Muscle of back (tissue), 11 donors: ENCODE data around the gene FAM181A. TPM values are rescaled to one million over a fixed set of nuclear protein-coding genes. Genes with fewer than 3 reads are reported as not detected.

Source experiments
- DNase-seq, 3 donors: peaks; one replicate each; pipeline versions ENCODE4 v3.0.0 to v3.0.0-alpha.2; 2013
- polyA plus RNA-seq, 10 donors: library from polyadenylated mRNA; unstranded; fragments of 120-200 nt; gene quantifications; one replicate each; pipeline ENCODE4 v1.2.1, GENCODE V29; 2013; ENCODE audit not compliant: insufficient read length in 10 of 10

Gene FAM181A
- polyA plus RNA-seq, 10 donors = 0.17 to 0.31 (median 0.24) TPM; not detected in 7

- no peak for DNase-seq
Observed at GRCh38 chr14:93903342-93904184, 23.6 kb upstream of the FAM181A start.

DNA sequence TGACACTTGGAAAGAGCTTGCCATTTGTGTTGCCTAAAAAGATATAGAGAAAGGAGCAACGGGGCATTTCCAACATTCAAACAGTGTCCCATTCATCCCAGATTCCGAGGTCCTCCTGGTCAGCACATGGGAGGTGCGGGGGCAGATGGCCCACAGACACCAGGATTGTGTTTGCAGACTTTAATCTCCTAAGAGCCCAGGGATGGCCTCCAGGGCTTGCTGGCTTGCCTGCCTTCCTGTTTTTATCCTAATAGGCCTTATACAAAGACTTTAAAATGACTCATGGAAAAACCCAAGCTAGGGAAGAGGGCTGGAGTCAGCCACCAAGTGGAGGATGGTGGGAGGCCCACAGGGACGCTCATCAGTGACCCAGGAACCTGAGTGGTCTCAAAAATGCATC is 21.5 kb upstream of the FAM181A start:
- DNase-seq = no peak

DNA sequence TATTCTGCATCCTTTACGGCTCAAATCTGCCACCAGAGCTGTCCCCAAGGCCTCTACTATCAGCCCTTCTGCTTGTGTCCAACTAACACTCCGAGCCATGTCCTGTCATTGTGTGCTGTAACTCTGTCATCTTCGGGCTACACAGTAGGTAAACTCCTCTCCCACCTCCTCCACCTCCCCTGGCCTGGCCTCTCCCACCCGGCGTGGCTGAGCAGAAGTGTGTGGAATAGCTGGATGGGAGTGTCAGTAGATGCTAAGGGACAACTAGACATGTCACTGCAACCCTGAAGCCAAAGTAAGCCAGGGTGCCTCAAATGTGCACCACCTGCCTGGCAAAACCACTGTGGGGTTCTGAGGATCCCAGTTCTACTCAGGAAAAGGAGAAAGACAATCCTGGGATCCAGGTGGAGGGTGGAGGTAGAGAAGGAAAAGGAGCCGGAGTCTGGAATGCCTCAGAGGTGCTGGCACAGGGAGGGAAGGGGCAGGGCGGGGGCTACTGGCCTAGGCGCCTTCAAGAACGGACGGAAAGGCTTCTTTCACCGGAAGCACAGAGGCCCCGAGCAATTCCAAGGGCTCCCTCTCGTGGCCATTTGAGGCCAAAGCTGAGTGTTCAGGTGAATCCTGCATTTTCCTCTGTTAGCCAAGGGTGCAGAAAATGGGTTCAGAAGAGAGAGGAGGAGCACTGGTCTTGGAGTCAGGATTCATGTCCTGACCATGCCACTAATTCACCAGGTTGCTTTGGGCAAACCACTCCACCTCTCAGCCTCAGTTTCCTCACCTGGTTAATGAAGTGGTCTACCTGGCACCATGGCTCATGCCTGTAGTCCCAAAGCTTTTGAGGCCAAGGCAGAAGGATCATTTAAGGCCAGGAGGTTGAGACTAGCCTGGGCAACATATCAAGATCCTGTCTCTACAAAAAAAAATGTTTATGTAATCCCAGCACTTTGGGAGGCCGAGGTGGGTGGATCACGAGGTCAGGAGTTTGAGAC is 20.5 kb upstream of the FAM181A start:
- DNase-seq = peak in 2 of 3 donors; percentile 22 to 35

DNA sequence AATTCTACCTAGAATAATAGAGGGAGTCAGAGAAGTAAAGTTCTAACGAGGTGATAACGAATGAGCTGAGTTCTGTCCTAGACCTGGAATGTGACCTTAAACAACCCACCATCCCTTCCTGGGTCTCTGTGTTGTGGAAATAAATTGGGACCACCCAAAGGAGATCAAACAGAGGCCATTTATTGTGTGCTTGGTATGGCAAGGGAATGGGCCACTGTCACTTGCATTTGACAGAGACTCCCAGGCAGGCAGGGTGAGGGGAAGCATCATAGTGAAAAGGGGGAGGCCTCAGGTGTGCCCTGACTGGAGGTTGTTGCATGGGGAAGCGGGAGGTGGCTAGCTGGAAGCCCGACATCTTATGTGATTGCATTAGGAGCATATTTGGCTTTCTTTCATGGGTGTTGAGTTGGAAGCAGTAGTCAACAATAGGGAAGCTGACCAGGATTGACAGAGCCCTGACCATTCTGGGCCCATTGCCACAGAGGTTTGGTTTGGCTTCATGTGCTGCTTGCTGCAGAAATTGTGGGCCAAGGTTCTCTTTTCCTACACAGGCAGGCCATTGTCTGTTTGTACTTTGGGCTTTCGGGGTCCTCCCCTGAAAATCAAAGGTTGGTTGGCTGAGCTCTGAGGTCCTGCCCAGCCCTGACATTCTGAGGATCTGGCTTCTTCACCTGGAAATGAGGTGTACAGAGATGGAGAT is 17.6 kb upstream of the FAM181A start:
- no peak for DNase-seq

GRCh38 chr14:93911975-93912615 is 15.0 kb upstream of the FAM181A start:
- DNase-seq = no peak

DNA sequence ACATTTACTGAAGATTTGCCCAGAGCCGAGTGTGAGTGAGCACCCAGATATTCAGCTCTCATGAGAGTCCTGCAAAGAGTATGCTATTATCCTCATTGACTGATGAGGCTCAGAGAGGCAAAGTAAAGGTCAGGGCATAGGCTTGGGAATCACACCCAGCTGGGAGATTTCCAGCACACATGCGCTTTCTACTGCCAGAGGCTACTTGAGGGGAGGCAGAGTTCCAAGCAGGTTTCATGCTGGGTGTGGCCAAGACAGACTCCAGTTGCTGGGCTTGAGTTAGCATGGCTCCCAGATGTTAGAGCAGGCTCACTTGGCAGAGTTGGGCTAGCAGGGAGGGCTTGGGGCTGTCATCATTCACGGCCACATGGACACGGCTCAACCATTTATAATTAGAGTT is 14.4 kb upstream of the FAM181A start:
- no peak for DNase-seq

GRCh38 chr14:93914278-93914677 is 12.9 kb upstream of the FAM181A start:
- DNase-seq = no peak

- DNase-seq = no peak
Observed at GRCh38 chr14:93915070-93915705, 12.0 kb upstream of the FAM181A start.

DNA sequence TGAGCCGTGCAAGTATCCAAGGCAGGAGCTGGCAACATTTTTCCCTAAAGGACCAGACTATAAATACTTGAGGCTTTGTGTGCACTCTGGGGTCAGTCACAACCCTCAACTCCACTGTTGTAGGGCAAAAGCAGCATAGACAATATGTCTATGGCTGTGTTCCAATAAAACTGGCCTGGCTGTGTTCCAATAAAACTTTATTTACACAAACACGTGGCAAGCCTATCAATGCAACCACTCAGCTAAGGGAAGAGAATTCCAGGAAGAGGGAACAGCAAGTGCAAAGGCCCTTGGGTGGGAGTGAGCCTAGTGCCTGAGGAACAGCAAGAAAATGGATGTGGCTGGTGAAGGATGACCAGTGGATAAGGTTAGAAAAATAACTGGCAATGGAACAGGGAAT is 11.3 kb upstream of the FAM181A start:
- no peak for DNase-seq

- DNase-seq = no peak
Observed at GRCh38 chr14:93916498-93916897, 10.6 kb upstream of the FAM181A start.

- no peak for DNase-seq
Observed at GRCh38 chr14:93917141-93917540, 10.0 kb upstream of the FAM181A start.

DNA sequence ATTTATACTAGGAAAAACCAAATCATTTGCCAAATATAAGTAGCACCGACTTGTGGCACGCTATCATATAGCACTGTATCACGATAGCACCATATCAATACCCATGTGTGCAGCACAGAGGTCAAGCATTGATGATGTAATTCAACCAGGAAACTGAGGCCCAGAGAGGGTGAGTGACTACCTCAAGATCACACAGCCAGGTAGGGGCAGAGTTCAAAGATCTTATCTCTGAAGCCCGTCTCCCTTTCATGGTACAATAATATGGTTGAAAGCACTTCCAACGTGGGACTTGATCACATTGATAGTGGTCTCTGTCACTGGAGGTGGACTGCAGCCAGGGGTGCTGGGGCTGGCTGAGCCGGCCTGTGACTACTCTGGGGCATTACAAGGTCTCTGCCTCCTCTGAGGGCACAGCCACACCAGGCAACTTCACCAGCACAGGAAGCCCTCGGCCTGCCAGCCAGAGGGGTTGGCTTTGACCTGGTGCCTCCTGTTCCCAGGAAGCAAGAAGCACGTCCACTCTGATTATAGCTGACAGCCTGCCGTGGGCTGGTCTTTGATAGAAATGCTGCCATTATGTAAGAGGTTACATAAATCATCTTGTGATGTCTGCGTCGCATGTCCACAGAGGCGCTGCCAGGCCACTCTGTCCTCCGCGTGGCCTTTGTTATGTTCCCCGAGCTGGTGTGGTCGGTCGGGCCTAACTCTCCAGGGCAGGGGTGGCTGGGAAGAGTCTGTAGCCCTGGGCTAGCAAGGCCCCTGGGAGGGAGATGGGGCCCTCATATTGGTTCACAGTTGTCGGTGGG is 5.9 kb upstream of the FAM181A start:
- no peak for DNase-seq

DNA sequence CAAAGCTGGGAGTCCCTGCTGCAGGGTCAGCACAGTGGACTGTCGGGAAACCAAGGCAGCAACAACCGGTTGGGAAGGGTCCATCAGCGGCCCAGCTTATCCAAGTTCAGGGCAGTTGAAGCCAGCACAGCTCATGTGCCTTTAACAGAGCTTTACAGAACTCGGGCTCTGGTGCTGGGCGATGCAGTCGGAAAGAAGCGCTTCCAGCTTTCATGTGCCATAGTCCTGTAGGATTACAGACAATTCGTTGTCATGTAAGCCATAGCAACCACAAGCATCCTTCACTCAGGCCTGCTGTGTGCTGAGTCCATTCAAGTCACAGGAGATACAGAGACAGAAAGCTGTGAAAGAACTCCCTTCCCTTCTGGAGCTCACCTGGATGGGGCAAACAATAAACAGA is 3.5 kb upstream of the FAM181A start:
- DNase-seq = no peak

GRCh38 chr14:93924592-93925355 is 2.4 kb upstream of the FAM181A start:
- DNase-seq = no peak

GRCh38 chr14:93925374-93925895 is 1.7 kb upstream of the FAM181A start:
- no peak for DNase-seq

DNA sequence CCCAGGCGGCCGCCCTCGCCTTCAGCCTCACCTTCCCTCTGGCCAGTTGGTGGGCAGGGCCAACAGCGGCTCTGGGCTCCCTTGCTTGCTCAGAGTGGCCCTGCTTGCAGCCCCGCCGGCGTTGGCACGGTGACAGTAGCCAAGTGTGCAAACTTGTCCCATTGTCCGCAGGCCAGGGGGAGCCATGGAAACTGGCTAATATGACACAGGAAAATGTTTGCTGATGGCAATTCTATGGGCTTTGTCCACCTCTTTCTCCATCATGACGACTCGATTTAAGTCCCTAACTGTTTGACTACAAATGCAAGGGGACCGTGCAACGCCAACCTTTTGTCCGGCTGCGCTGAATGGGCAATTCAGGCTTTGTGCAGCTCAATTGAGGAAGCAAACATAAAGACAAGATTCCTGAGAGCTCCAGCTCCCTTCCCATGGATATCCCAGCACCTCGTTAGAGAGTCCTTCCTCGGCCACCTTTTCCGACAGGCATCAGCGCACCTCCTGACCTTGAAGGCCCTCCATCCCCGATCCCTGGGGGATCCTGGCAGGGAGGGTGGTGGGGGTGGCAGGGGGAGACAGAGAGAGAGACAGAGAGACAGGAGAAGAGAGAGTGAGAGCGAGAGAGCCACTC is 785 bp upstream of the FAM181A start:
- no peak for DNase-seq

DNA sequence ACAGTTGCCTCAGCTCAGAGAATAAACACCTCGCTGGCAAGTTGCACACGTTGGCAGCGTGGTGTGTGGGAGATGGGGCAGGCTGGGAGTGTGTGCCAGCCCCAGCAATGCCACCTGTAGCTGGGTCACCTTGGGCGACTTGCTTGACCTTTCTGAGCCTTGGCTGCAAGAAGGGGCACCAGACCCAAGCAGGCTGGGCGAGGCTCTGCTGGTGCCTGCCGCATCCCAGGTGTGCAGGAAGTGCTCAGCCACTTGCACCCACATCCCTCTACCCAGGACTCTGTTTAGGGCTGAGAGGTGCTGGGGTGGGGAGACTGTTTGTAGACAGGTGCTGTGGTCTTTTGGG is 629 bp downstream of the FAM181A start:
- no peak for DNase-seq

GRCh38 chr14:93928184-93929047 is 1.3 kb downstream of the FAM181A start:
- DNase-seq = no peak
